ENCODE data around the gene PPFIBP1.

DNA sequence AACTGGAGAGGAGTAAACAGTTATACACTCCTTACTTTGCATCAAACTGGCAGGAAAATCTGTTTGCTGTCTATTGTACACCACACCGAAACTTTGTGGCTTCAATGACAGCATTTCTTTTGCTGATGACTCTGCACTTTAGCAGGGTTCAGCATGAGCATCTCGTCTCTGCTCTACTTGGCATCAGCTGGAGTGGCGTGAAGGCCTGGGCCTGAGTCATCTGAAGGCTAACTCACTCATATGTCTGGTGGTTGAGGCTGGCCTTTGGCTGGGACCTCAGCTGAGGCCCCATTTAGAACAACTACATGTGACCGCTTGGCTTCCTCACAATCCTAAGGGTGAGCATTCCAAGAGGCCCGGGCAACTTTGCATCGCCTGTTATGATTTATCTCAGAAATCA, 143.5 kb downstream of the PPFIBP1 start:
- TF ChIP-seq POLR2AphosphoS5 (IDR thresholded peaks at IDR 0.05; ENCODE audit: borderline replicate concordance, low read depth, low read length) (no peak), EZH2 (IDR thresholded peaks at IDR 0.05) (no peak), FOXP2 (optimal IDR thresholded peaks at IDR 0.05; ENCODE audit: control extremely low read depth, extremely low read length, insufficient read depth) (no peak)

All from SK-N-MC (cell line).